GM21717 (cell line): ENCODE results near the gene PKD1.
"Not testable (repeated sequence)": the region's sequence is repeated elsewhere in the genome, so short reads cannot be mapped to it uniquely, and the experiment has no call there.

Experiments used
- ATAC-seq: cut with Tn5 transposase; IDR thresholded peaks from one replicate; pipeline ENCODE4 v1.9.1; 2021; ENCODE audit warnings: mild to moderate bottlenecking, moderate library complexity; ENCODE audit not compliant: unreplicated experiment

Gene PKD1

DNA sequence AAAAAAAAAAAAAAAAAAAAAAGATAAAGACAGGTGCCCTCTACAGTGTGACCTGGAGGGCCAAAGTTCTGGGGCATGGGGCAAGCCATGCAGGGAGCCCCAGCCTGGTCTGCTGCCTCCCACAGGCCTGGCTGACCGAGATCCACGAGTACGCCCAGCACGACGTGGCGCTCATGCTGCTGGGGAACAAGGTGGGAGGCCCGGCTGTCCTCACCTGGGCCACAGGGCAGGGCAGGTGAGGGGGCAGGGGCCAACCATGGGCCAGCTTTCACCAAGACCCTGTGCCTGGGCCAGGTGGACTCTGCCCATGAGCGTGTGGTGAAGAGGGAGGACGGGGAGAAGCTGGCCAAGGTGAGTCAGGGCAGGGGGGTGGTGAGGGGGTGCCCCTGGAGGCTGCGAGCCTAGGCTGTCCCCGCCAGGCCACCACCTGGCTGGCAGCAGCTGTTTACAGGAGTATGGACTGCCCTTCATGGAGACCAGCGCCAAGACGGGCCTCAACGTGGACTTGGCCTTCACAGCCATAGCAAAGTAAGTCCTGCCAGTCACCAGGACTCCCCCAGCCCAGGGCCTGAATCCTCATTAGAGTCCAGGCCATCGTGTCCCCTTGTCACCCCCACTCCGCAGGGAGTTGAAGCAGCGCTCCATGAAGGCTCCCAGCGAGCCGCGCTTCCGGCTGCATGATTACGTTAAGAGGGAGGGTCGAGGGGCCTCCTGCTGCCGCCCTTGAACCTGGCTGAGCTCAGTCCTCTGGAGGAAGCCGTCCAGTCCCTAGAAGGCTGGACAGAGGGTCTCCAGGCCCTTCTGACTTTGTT is 17.2 kb upstream of the PKD1 start:
- ATAC-seq, result no peak

DNA sequence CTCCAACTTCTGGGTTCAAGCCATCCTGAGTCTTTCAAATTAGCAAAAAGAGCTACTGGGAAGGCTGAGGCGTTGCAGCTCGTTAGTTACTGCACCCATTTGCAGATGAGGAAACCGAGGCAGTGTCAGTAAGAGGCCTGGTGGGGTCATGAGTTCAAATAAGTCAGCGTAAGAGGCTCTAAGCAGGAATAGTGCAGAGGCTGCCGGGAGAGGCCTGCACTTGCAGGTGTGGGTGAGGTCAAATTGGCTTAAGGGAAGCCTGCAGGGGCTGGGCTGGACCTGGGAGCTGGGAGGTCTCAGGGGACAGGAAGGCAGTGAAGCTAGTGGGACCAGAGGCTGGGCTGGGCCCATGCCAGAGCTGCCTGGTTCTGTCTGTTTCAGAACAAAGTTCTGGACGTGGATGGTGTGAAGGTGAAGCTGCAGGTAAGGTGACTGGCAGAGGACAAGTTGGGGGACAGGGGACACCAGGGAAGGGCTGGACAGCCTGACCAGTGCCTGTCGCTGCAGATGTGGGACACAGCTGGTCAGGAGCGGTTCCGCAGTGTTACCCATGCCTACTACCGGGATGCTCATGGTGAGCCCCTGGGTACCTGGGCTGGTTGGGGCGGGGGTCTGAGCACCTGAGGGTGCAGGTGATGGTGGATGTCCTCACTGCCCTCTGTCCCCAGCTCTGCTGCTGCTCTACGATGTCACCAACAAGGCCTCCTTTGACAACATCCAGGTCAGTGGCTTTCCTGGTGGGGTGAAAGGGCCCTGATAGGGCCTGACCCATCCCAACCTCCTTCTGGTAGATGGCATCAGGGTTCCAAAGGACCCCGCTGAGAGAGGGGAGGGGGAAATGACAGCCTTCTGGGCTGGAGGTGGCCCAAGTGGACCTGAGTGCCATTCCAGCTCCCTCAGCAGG is 15.7 kb upstream of the PKD1 start:
- no peak for ATAC-seq

DNA sequence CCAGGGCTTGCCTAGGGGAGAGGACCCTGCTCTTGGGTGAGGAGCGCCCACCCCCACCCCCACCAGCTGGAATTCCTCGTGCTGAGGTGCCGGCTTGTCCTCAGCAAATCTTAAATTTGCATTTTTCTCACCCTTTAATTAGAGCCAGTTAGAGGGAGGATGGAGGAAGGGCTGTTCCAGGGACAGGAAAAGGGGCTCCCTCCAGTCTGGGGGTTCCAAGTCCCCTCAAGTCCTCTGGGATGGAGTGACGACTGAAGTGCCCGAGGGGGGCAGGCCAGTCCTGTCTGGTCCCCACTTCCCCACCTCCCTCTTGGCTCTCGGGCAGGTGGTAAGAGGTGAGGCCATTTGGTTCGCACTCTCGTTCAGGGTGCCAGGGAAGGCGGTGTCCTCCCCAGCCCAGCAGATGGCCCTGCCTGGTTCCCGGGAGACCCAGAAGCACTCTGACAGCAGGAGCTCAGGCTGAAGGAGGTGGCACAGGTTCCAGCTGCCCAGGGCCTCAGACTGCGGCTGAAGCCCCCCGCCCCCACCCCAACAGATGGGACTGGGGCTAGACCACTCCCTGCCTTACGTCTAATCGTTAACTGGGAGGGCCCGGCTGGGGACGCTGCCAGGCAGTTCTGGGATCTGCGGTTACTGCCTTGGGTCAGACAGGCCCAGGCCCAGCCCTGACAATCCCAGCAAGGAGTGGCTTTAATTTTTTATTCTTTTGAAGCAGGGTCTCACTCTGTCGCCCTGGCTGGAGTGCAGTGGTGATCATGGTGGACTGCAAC is 14.9 kb upstream of the PKD1 start:
- ATAC-seq, result no peak

DNA sequence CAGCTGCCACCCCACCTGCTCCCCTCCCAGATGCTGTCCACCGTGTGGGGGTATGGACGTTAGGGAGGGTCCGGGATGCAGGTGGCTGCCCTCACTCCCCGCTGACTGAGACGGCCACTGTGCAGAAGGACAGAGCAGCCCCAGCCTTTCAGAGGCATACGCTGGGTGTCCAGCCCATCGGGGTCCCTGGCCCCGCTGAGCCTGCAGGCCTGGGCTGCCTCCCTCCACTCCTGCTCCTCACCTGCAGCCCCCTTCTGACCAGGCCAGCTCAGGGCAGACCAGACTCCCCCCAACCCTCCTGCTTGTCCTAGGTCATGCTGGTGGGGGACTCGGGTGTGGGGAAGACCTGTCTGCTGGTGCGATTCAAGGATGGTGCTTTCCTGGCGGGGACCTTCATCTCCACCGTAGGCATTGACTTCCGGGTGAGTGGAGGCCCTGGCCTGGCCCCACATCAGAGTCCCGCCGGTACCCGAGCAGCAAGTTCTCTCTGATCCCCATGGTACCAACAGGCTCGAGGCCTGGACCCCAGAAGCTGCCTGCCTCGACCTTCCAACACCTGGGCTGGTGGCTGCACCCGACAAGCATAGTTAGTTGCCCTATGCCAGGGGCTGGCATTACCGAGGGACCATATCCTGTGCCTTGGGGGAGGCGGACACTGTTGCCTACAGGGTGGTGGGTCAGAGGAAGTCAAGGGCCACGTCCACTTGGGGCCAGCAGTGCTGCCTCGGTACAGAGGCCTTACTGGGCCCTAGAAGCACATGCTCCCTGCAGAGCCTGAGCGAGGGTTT is 14.1 kb upstream of the PKD1 start:
- ATAC-seq, result no peak

DNA sequence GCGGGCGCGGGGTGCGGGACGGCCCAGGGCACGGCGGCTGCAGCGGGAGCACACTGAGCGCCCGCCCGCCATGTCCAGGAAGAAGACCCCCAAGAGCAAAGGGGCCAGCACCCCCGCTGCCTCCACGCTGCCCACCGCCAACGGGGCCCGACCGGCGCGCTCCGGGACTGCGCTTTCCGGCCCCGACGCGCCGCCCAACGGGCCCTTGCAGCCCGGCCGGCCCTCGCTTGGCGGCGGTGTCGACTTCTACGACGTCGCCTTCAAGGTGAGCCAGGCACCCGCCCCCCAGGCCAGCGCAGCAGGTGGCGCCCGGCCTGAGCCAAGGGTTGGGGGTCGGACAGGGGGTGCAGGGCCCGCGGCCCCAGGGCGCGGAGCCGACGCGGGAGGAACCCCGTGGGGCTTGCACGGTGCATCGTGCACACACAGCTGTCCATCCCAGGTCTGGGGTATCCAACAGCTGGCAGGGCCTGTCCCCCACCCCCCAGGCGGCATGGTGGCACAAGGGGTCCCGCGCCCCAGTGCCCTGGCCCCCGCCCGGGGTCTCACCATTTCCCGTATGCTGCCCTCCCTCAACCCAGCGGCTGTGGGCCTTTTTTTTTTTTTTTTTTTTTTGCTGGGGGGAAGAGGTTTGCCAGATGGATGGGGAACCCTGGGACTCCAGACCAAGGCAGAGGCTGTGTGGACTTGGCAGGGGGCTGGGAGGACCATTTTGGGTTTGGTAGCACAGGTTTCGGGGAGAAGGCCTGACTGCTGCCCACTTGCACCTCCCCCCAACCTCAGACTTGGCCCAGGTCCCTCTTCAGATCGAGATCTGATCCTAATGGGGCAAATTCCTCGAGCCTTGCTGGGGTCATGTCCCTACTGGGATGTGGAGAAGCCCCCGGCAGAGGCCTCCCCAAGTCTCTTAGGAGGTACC is 13.3 kb upstream of the PKD1 start:
- ATAC-seq, result no peak

DNA sequence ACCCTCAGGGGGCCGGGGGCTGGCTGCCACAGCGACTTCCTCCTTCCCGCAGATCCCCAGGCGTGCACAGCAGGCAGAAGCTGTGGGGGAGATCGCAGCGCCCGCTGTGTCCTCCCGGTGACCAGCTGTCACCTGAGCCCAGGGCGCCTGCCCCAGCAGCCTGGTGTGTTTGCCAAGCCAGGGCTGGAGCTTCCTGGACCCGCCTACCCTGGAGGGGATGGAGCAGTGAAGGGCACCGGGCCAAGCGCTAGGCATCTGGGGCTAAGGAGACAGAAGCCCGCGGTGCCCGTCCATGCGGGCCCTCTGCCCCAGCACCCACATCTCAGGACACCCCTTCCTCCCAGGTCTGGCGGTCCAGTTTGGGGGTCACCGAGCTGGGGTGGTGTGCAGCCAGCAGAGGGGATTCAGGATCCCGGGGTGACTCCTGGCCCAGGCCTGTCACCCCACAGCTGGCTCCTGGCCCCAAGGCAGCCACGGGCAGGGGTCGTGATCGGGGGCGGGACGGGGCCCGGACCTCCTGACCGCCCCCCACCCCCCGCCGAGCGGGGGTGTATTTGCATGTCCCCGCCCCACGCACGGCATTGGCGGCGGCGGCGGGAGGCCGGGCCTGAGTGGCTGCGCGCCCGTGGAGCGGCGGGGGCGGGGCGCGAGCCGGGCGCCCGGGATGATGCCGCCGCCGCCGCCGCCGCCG is 12.4 kb upstream of the PKD1 start, which contains the start of gene RAB26:
Gene RAB26, plus strand, starts transcription at position 645 of the 691 bp plus-strand sequence. CDS start 159 bp downstream, outside the sequence.
- ATAC-seq, result no peak

DNA sequence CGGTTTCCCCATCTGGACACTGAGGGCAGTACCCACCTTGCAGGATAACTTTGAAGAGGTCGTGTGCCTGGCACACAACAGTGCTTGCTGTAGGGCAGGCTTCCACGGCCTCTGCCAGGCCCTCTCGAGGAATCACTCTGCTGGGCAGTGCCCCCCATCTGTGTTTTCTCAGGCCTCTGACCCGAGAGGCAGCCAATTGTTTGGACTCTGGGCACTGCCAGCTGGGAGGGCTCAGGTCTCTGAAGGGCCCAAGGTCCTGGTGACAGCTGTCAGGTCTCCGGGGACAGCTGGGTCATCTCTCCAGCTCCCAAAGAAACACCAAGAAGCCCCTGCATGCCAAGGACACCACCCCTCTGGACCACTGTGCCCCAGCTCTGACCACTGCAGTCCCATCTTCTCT is 11.7 kb upstream of the PKD1 start:
- no peak for ATAC-seq

DNA sequence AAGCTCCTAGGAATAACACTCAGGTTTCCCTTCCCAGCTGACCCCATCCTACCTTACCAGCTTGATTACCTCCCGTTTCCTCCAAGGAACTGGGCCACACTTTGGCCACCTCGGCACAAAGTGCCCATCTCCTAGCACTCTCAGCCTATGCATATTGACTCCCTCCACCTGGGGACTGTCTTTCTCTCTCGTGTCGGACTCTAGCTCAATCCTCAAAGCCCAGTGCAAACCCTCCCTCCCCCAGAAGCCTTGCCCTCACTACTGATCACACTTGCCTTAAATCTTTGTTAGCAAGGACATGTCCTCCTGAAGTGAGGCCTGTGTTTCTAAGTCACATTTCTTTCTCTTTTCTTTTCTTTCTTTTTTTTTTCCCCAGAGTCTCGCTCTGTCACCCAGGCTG is 10.1 kb upstream of the PKD1 start:
- ATAC-seq, result no peak

DNA sequence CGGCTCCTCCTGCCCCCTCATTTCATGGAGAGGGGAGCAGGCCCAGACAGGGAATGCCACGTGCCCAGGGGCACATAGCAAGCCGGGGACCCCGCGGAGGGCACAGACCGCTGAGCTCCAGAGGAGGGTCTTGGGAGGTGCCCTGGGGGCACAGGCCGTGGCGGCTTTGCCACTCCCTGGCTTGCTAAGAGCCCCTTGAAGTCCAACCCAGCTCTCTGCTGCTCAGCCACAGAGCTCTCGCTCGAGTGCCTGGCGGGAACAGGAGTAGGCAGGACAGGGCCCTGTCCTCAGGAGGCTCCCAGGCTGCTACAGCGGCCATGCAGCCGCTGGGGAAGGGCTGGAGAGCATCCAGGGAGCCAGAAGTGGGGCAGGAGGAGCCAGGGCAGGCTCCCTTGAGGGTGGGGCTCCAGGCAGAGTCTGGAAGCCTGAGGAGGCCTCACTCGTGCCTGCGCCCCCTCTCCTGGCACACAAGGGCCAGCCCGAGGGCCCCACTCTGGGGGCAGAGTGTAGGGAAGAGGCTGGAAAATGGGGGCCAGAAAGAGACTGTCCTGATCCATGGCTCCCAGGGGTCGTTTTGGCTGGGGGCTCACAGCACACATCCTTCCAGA is 8.3 kb upstream of the PKD1 start:
- no peak for ATAC-seq

DNA sequence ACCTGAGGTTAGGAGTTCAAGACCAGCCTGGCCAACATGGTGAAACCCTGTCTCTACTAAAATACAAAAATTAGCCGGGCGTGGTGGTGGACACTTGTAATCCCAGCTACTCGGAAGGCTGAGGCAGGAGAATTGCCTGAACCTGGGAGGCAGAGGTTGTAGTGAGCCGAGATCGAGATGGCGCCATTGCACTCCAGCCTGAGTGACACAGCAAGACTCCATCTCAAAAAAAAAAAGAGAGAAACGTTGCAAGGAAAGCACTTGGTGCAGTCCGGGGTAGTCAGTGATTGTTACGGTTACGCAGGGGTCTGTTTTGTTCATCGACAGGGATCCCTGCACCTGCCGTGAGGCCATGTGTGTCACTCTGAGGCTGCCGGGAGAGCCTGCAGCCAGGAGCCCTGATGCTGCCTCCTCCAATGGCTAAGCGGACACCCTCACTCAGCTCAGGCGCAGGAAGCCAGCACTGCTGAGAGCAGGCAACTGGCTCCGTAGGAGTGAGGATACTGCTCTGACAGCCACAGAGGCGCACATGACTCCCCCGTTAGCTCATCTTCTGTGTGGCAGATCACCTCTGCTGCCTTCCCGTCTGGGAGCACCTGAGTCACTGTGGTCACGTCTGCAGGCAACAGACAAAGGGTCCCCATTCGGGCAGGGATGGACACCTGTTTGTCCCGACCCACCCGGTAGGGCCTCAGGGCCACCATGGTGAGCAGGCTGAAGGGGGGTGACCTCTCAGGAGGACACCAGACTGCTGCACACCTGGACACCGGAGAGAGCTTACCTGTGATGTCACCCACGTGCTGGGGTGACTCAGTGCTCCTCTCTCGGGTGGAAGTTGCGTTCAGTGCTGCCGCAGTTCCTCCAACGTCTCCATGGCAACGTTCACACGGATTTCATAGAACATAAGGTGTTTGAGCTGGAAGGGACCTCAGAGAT is 7.5 kb upstream of the PKD1 start:
- no peak for ATAC-seq

DNA sequence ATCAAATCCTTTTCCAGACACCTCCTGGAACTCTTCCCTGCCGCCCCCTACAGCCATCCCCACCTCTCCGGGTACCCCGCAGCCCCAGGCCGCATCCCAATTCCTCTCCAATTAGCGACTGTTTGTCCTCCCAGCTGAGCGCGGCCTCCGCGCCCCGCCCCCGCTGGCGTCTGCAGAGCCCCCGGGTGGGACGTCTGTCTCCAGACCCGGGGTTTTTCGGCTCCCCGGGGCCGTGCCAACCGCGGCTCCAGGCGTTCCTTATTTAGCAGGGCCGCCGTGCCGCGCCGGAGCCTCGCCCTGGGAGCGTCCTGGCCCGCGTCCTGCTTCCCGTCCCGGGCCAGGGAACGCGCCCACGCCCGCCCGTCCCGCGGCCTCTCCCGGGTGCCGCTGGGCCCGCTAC is 627 bp downstream of the PKD1 start:
- ATAC-seq, result not testable (repeated sequence)

DNA sequence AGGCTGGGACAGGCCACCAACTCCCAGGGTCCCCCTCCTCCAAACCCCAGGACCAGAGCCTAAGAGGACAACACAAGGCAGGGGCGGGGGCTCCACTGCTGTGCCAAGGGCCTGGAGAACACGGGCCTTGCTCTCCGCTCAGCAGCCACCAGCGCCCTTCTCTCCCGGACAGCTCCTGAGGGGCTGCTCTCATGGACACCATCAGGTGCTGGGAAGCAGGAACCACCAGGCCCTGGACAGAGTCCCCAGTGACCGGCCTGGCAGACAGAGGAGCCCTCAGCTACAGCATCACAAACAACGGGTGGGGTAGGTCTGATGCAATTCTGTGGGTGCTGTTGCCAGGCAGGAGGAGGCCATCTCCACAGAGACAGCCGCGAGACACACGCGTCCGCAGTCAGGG is 1.9 kb downstream of the PKD1 start:
- ATAC-seq, result not testable (repeated sequence)

DNA sequence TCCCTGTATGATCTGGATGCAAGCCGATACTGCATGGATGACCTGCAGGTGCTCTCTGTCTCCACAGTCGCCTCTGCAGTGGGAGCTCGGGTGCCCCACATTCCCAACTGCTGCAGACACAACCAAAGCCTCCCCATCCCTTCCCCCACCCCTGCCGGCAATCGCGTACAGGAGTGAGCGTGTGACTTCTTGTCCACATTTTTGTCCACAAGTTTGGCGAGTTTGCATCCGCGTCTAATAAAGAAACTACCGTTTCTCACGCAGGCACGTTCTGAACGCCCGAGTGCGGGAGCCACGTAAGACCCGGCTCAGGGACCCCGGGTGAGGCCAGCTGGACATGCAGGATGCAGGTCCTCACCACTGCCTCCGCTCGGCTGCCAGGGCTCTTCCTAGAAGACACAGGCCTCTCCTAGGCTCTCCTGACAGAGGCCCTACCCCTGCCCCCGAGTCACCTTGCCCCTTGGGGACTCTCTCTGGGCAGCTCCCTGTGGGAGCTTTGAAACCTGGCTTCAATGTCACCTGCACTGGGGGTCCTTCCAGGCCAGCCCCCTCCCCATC is 5.7 kb downstream of the PKD1 start:
- not testable (repeated sequence) for ATAC-seq

DNA sequence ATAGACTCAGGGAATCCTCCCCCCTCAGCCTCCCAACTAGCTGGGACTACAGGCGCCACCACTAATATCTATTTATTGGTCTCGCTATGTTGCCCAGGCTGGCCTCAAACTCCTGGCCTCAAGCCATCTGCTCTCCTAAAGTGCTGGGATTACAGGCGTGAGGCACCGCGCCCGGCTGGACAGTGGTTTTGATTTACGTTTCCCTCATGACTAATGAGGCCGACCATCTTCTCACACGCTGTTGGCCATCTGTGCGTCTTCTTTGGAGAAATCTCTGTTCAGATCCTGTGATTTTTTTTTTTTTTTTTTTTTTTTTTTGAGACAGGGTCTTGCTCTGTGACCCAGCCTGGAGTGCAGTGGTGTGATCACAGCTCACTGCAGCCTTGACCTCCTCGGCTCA is 6.4 kb downstream of the PKD1 start:
- not testable (repeated sequence) for ATAC-seq

DNA sequence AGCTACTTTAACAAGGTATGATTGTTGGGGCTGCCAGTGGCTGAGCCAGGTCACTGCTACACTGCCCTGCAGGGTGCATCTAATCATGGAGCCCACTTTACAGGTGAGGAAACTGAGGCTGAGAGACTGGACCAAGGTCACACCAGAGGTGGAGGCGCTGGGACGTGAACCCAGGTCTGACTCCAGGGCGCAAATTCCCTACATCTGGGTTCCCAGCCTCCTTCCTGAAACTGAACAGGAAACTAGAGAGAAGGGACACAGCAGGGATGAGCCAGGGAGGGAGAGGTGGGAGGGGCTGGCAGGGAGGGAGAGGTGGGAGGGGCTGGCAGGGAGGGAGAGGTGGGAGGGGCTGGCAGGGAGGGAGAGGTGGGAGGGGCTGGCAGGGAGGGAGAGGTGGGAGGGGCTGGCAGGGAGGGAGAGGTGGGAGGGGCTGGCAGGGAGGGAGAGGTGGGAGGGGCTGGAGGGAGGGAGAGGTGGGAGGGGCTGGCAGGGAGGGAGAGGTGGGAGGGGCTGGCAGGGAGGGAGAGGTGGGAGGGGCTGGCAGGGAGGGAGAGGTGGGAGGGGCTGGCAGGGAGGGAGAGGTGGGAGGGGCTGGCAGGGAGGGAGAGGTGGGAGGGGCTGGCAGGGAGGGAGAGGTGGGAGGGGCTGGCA is 7.9 kb downstream of the PKD1 start:
- not testable (repeated sequence) for ATAC-seq

DNA sequence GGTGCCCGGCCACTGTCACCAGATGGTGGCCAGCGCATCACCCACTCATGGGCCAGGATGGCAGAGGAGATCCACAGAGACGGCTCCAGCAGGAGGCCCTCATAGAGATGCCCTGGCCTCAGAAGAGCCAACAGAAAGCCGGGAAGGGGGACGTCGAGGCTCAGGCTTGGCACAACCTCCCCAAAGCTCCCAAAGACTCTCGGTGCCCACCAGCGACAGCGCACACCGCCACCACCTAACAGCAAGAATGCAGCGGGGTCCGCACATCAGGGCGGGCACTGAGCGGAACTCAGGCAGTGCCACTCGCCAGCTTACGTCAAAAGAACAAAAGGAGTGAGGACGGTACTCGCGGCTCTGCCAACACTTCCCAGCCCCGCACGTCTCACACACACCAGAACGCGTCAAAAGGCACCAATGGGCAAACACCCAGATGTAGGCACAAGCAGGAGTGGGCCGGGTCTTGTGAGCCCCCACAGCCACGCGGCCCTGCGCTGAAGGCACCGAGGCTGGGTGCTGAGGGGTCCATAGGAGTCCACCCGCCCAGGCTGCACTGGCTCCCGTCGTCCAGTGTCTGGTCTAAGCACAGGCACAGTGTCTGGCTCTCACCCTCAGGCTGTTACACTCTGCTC is 8.7 kb downstream of the PKD1 start:
- ATAC-seq, result not testable (repeated sequence)
